OCI-LY1 (cell line): Measurements from ENCODE around the gene MCF2L.
A peak's percentile ranks its signal among the peaks of the same experiment; 100 is the strongest.

Experiments used
- H2AFZ ChIP-seq: fragments of 200-600 bp; sonication (generic), shearing (Covaris generic); 2 replicates; pipeline ENCODE4 v1.6.0; 2014; ENCODE audit warnings: antibody characterized with exemption, mild to moderate bottlenecking, low read length
- H3F3A ChIP-seq: fragments of 200-600 bp; sonication (generic), shearing (Covaris generic); 2 replicates; pipeline ENCODE4 v1.6.0; 2014; ENCODE audit warnings: mild to moderate bottlenecking, antibody characterized with exemption, low read length, moderate library complexity; ENCODE audit not compliant: insufficient read depth
- H3K27ac ChIP-seq: fragments of 200-600 bp; sonication (generic); 2 replicates; pipeline ENCODE4 v1.5.1; 2014; ENCODE audit warnings: low read length, mixed run types, mild to moderate bottlenecking, low read depth; ENCODE audit not compliant: poor library complexity, severe bottlenecking
- H3K27me3 ChIP-seq: fragments of 200-600 bp; sonication (generic); 2 replicates; pipeline ENCODE4 v1.6.0; 2014; ENCODE audit warnings: antibody characterized with exemption, mild to moderate bottlenecking, low read length, moderate library complexity; ENCODE audit not compliant: insufficient read depth
- H3K36me3 ChIP-seq: fragments of 200-600 bp; sonication (generic); 2 replicates; pipeline ENCODE4 v1.6.1; 2014; ENCODE audit warnings: mild to moderate bottlenecking, antibody characterized with exemption, low read length, moderate library complexity, mixed read lengths; ENCODE audit not compliant: insufficient read depth
- H3K4me1 ChIP-seq: fragments of 200-600 bp; sonication (generic); 2 replicates; pipeline ENCODE4 v1.5.1; 2014; ENCODE audit warnings: mild to moderate bottlenecking, low read length, moderate library complexity; ENCODE audit not compliant: insufficient read depth, severe bottlenecking
- H3K4me2 ChIP-seq: fragments of 200-600 bp; sonication (generic), shearing (Covaris generic); 2 replicates; pipeline ENCODE4 v1.6.1; 2014; ENCODE audit warnings: low read length
- H3K4me3 ChIP-seq: fragments of 200-600 bp; sonication (generic); 2 replicates; pipeline ENCODE4 v1.5.1; 2014; ENCODE audit warnings: low read length, low read depth, mild to moderate bottlenecking, mixed read lengths; ENCODE audit not compliant: poor library complexity, severe bottlenecking
- H3K79me2 ChIP-seq: fragments of 200-600 bp; shearing (Covaris generic); 2 replicates; pipeline ENCODE4 v1.6.1; 2016; ENCODE audit warnings: mixed run types, low read length, mixed read lengths; ENCODE audit not compliant: insufficient read depth
- H3K9ac ChIP-seq: fragments of 200-600 bp; sonication (generic), shearing (Covaris generic); 2 replicates; pipeline ENCODE4 v1.6.1; 2014; ENCODE audit warnings: mild to moderate bottlenecking, low read length, mixed read lengths
- H3K9me2 ChIP-seq: fragments of 200-600 bp; sonication (generic), shearing (Covaris generic); 2 replicates; pipeline ENCODE4 v1.6.1; 2014; ENCODE audit warnings: low read depth, mild to moderate bottlenecking, low read length, mixed read lengths
- H3K9me3 ChIP-seq: fragments of 200-600 bp; shearing (Covaris generic); 2 replicates; pipeline ENCODE4 v1.6.1; 2014; ENCODE audit warnings: low read length, mixed read lengths
- H4K20me1 ChIP-seq: fragments of 200-600 bp; sonication (generic), shearing (Covaris generic); 2 replicates; pipeline ENCODE4 v1.6.0; 2016; ENCODE audit warnings: mild to moderate bottlenecking, low read length; ENCODE audit not compliant: insufficient read depth
- CTCF ChIP-seq: fragments of 200-600 bp; sonication (generic), shearing (Covaris generic); IDR thresholded peaks from 2 replicates; pipeline ENCODE4 v1.5.1; 2017; ENCODE audit warnings: mild to moderate bottlenecking, antibody characterized with exemption, low read length, moderate library complexity, mixed read lengths
- EZH2 ChIP-seq: fragments of 200-600 bp; sonication (generic), shearing (Covaris generic); IDR thresholded peaks from 2 replicates; pipeline ENCODE4 v1.8.0; 2017; ENCODE audit warnings: borderline replicate concordance, mixed run types, mild to moderate bottlenecking, antibody characterized with exemption, low read length, moderate library complexity, mixed read lengths

MCF2L gene

GRCh38 chr13:112943309-112944125, 25.5 kb upstream of the MCF2L start:
- peaks cover 3% of the 10 kb centered on the region for H3K4me1 ChIP-seq
- H3K27ac ChIP-seq: no peak overlapping the region
- no peaks in the 10 kb centered on the region for H3K36me3 ChIP-seq
- H3F3A ChIP-seq: no peaks in the 10 kb centered on the region
- H4K20me1 ChIP-seq: no peaks in the 10 kb centered on the region
- H3K9me3 ChIP-seq: no peaks in the 10 kb centered on the region
- no peaks in the 10 kb centered on the region for H3K79me2 ChIP-seq
- TF ChIP-seq CTCF (no peak), EZH2 (no peak)
- peak overlapping the region; percentile 16 for H3K4me3 ChIP-seq
- no peaks in the 10 kb centered on the region for H3K9me2 ChIP-seq
- H3K4me2 ChIP-seq: peak overlapping the region; percentile 0; the same call in 1 of the 2 replicates
- H3K27me3 ChIP-seq: no peaks in the 10 kb centered on the region; the same call in 1 of the 2 replicates
- no peak overlapping the region for H3K9ac ChIP-seq
- no peak overlapping the region for H2AFZ ChIP-seq

GRCh38 chr13:112947796-112948195, 21.2 kb upstream of the MCF2L start:
- H3K9me3 ChIP-seq: no peaks in the 10 kb centered on the region
- H3K27ac ChIP-seq: no peak overlapping the region
- H3K9ac ChIP-seq: no peak overlapping the region
- peaks cover 3% of the 10 kb centered on the region for H3K4me1 ChIP-seq
- H3K9me2 ChIP-seq: no peaks in the 10 kb centered on the region
- H2AFZ ChIP-seq: no peak overlapping the region
- no peak overlapping the region for H3K4me2 ChIP-seq
- H3K36me3 ChIP-seq: no peaks in the 10 kb centered on the region
- no peaks in the 10 kb centered on the region for H3K79me2 ChIP-seq
- TF ChIP-seq EZH2: no peak
- TF ChIP-seq CTCF: no peak
- no peak overlapping the region for H3K4me3 ChIP-seq
- no peaks in the 10 kb centered on the region; the same call in 1 of the 2 replicates for H3K27me3 ChIP-seq
- no peaks in the 10 kb centered on the region for H3F3A ChIP-seq
- no peaks in the 10 kb centered on the region for H4K20me1 ChIP-seq

GRCh38 chr13:112951674-112952371, 17.2 kb upstream of the MCF2L start:
- H3F3A ChIP-seq: no peaks in the 10 kb centered on the region
- no peak overlapping the region for H3K4me3 ChIP-seq
- no peak overlapping the region for H3K27ac ChIP-seq
- no peak overlapping the region for H3K4me2 ChIP-seq
- no peaks in the 10 kb centered on the region for H3K4me1 ChIP-seq
- no peaks in the 10 kb centered on the region for H3K9me3 ChIP-seq
- no peaks in the 10 kb centered on the region for H4K20me1 ChIP-seq
- no peak overlapping the region for H3K9ac ChIP-seq
- no peaks in the 10 kb centered on the region for H3K27me3 ChIP-seq
- no peaks in the 10 kb centered on the region for H3K9me2 ChIP-seq
- no peak overlapping the region for H2AFZ ChIP-seq
- TF ChIP-seq EZH2 (no peak), CTCF (no peak)
- H3K79me2 ChIP-seq: no peaks in the 10 kb centered on the region
- no peaks in the 10 kb centered on the region for H3K36me3 ChIP-seq
